Measurements from ENCODE around the gene SRSF10.
"Not testable (repeated sequence)": the region's sequence is repeated elsewhere in the genome, so short reads cannot be mapped to it uniquely, and the experiment has no call there.

The SRSF10 gene

DNA sequence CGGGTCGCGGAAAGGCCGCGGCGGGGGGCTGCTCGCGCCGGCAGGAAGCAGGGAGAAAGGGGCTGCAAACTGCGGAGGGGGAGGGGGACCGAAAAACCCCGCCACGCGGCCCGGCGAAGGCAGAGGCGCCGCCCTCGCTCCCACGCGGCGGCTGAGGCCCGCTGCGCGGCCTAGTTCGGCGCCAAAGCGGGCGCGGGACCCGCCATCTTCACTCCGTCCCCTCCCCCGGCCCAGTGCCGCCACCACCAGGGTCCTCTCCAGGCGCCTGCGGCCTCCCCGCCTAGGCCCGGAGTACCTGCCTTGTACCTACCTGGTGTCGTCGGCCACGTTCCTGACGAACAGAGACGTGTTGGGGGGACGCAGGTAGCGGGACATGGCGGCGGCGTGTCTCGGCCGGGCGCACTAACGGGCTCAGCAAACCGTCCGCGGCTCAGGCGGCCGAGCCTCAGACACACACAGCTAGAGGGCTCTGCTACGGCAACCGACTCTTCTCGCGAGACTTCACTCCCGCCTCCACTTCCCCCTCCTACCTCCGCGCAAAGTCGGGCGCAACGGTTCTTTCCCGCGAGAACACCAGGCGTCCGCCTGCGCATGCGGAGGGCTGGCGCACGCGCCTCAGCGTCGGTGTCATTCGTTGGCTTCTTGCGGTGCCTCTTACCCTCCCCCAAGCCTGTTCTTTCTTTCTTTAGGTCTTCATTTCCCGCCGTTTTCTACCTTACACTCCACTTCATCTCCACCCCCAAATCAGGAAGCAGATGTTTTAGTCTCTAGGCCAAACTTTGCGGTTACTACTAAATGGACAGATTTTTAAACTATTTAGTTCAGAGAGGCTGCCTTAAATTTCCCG, at the start of gene SRSF10:
Gene SRSF10 (minus strand): TSS at position 447 of the 847 bp plus-strand sequence. CDS start 72 bp downstream, at position 375.
- DNase-seq: peak; percentile 93

- no peak for DNase-seq
Measured at GRCh38 chr1:24027838-24028468, 47.8 kb upstream of the SRSF10 start.

GRCh38 chr1:24022581-24023361, 42.6 kb upstream of the SRSF10 start:
- DNase-seq: no peak

DNA sequence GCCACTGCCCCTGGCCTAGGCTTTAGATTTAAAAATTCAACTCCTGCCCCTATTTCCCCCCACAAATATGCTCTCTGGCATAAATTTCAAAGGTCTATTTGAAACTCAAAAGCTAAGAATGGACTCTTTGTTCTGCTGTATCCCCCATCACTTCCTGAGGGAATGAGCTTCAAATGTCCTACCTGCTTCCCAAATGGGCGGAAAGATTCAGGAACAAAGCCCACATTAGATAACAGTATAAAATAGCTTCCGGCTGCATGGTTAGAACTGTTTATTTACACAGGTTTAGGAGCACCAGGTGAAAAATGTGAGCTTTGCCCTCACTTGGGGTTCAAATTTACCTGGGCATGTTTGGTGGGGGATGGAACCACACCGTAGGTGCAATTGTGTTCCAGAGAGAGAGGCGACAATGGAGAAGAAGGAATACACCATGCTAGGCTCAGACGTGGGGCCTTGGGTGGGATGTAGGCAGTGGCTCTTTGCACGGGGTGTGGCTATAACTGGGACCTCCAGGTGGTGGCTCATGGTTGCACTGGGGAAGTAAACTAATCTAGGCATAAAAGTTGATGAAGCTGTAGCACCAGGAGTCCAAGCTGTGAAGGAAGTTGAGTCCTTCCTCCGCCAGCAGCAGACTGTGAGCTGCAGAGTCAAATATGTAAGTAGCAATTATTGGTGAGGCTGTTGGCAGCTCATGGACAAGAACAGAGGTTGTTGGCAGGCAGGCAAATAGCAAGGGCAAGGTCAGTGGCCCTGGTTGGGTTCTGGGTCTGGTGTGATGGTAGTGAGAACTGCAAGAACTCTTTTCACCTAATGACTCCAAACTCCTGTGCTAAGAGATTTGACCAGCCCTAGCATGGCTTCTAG, 41.5 kb upstream of the SRSF10 start:
- no peak for DNase-seq

- DNase-seq: no peak
Measured at GRCh38 chr1:24020470-24020869, 40.3 kb upstream of the SRSF10 start.

DNA sequence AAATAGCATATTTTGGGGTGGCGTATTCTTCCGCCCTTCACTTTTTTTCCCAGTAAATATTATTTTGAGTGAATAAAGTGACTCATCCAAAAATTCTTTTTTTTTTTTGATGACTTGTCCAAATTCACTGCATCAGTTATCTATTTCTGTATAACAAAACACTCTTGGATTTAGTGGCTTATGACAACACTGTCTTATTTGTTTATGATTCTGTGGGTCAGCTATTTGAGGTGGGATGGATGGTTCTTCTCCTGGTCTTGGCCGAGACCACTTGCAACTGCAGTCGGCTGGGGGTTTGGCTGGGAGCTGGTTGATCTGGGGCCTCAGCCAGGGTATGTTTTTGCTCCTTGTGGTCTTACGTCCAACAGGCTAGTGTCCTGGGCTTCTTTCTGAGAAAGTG, 39.9 kb upstream of the SRSF10 start:
- DNase-seq: no peak

DNA sequence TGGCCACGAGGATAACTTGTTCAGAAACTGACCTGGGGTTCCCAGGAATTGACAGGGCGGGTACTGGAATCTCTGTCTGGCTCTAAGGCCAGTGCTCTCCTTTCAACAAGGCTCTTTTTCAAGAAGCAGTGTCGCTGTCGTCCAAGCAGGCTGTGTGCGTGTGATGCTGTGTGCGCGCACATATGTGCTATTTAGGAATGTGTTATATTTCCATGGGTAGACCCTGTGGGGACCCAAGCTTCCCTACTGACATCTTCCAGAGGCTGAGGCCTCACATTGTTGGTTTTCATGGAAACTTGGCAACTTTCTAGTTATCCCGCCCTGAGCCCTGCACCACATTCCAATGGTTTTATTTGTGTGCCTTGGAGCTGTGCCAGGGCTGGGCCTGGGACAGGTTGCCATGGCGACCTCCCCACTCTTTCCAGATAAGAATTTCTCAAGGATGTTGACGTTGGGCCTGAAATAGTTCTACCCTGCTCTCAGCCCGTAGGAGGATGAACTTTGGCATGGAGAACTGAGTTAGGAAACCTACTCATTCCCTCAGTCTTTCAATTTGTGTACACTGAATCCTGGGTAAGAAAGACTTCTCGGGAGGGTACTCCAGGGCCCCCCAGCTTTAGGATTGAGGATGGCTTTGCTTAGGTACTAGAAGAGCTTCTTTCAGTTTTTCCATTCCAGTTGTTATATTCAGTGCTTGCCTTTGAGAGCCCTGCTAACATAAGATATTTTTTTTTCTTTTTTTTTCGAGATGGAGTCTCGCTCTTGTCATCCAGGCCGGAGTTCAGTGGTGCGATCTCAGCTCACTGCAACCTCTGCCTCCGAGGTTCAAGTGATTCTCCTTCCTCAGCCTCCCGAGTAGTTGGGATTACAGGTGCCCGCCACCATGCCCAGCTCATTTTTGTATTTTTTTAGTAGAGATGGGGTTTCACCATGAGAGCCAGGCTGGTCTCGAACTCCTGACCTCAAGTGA, 38.8 kb upstream of the SRSF10 start:
- DNase-seq: peak; percentile 98

GRCh38 chr1:24015221-24016210, 35.4 kb upstream of the SRSF10 start:
- no peak for DNase-seq

GRCh38 chr1:24012878-24013277, 32.8 kb upstream of the SRSF10 start:
- not testable (repeated sequence) for DNase-seq

DNA sequence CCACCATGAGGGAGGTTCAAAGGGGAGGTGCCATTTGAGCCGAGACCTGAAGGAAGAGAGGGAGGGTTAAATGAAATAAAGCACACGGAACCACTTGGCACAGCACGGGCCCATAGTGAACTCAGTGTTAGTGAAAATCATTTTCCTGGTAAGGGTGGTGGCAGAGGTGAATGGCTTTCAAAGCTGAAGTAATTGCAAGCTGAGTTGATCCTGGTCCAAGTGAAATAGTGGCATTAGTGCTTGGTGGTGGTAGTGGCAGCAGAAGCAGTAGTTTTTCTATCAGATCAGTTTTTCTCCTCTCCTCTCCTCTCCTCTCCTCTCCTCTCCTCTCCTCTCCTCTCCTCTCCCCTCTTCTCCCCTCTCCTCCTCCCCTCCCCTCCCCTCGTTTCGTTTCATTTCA, 30.5 kb upstream of the SRSF10 start:
- no peak for DNase-seq

DNA sequence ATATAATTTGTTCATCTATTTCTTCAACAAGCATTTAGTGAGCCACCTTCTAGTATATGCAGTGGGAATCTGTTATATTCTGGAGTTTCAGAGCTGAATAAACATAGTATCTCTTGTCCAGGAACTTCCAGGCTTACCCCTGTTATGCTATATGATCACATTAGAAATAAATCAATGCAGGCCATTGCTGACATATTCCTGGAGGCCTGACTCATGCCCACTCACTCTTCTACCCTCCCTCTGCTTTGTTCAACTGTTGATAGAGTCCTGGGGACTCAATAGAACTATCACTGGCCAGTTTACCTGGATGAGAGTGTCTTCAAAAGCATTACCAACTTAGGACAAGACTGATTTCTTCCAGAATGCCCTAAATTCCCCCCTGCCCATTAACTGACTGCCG, 29.3 kb upstream of the SRSF10 start:
- no peak for DNase-seq

- DNase-seq: not testable (repeated sequence)
Measured at GRCh38 chr1:24008574-24009184, 28.6 kb upstream of the SRSF10 start.

GRCh38 chr1:24007079-24007478, 27.0 kb upstream of the SRSF10 start:
- no peak for DNase-seq

DNA sequence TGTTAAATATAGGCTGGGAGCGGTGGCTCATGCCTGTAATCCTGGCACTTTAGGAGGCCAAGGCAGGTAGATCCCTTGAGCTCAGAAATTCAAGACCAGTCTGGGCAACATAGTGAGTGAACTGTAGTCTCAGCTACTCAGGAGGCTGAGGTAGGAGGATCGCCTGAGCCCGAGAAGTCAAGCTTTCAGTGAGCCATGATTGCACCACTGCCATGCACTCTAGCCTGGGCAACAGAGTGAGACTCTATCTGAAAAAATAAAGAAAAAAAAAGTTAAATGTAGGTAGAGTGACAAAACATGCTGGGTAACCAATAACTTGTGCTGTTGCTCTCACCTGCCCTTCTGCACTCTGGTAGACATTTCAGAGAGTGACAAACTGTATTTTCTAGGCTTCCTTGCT, 25.0 kb upstream of the SRSF10 start:
- no peak for DNase-seq

- no peak for DNase-seq
Measured at GRCh38 chr1:24004132-24004531, 24.0 kb upstream of the SRSF10 start.

DNA sequence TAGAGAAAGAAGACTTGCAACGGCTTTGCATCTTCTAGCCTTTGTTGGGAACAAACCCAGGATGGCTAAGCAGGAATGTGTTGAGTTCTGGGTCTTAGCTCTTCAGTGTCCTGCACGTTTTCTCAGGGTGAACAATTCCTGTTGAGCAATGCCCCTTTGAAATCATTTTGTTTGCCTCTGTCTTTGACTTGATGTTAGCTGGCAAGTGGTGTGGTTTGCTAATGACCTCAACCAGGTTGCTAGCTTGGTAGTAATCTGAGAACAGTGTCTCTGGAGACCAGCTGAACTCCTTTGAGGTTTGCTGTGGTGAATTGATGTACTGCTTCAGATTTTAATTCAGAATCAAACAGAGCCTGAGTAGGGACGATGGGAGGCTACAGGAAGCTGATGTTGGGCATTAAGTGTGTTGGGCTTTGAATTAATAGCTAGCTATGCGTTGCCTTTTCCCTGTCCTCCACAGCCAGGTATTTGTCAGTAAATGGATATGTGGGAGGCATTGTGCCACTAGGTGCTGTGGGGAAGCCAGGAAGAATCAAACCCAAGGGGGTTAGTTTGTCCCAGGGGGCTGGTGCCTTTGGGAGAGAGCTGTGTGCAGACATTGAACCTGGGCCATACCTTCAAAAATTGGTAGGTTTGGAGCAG, 23.3 kb upstream of the SRSF10 start:
- no peak for DNase-seq

DNA sequence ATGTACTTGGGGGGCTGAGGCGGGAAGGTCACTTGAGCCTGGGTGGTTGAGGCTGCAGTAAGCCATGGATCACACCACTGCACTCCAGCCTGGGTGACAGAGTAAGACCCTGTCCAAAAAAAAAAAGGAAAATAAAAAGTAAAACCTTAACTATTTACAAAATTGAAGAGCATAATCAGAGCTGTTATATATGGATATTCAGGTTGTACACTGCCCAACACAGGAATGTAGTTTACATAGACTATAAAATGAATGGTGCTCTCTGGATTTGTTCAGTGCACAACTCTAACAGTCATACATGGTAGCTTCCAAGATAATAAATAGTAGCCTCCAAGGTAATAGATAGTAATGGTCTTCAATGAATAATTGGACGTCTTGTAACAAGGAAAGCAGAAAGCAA, 22.6 kb upstream of the SRSF10 start:
- no peak for DNase-seq

DNA sequence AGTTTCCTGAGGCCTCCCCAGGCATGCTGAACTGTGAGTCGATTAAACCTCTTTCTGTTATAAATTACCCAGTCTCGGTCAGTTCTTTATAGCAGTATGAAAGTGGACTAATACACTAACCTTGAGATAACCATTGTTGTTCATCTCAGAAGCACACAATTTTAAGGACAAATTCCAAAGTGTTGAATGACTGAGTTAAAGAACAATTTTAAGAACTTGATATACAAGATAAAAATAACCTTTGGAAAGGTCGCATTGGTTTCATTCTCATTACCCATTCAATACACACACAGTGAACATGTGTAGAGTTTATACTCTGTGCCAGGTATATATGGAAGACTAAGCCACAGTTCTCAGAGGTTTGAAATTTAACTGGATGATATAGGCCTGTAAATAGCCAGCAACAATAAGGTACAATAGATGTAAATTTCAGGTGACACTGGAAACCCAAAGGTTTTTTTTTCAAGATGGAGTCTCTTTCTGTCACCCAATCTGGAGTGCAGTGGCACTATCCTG, 19.1 kb upstream of the SRSF10 start:
- no peak for DNase-seq

GRCh38 chr1:23997812-23998211, 17.7 kb upstream of the SRSF10 start:
- DNase-seq: no peak

All from amniotic stem cell (primary cell).